Cardiac fibroblast (primary cell): ENCODE measurements around the gene KHDC1L.
"Not testable (repeated sequence)": the region's sequence is repeated elsewhere in the genome, so short reads cannot be mapped to it uniquely, and the experiment has no call there.

Source experiments
- DNase-seq, 2 donors: peaks; one replicate each; pipeline versions ENCODE4 v3.0.0 to v3.0.0-alpha.2; 2010; ENCODE audit warnings: low read depth in 2 of 2
- H3K4me3 ChIP-seq, 2 donors: replicated peaks in 1 of 2; 1 replicate in 1 of 2; 2 replicates in 1 of 2; pipeline ENCODE4 v1.5.1; 2011; ENCODE audit warnings: low read depth in 2 of 2, low read length in 2 of 2, mild to moderate bottlenecking in 2 of 2, moderate library complexity in 1 of 2
- CTCF ChIP-seq: IDR thresholded peaks from one replicate; pipeline ENCODE4 v1.5.1; 2011; ENCODE audit warnings: low read depth, mild to moderate bottlenecking, low read length, inconsistent platforms

Gene KHDC1L

GRCh38 chr6:73234733-73235132, 9.4 kb upstream of the KHDC1L start:
- H3K4me3 ChIP-seq: no peak overlapping the region
- no peak for TF ChIP-seq CTCF
- peak; percentile 33 to 88 for DNase-seq

GRCh38 chr6:73233971-73234370, 8.7 kb upstream of the KHDC1L start:
- H3K4me3 ChIP-seq: not testable (repeated sequence)

GRCh38 chr6:73233048-73233447, 7.8 kb upstream of the KHDC1L start:
- DNase-seq: no peak
- no peak for TF ChIP-seq CTCF

More at GRCh38 chr6:73233971-73234370, 8.7 kb upstream of the KHDC1L start:
- peak in 1 of 2 donors; percentile 40 for DNase-seq

DNA sequence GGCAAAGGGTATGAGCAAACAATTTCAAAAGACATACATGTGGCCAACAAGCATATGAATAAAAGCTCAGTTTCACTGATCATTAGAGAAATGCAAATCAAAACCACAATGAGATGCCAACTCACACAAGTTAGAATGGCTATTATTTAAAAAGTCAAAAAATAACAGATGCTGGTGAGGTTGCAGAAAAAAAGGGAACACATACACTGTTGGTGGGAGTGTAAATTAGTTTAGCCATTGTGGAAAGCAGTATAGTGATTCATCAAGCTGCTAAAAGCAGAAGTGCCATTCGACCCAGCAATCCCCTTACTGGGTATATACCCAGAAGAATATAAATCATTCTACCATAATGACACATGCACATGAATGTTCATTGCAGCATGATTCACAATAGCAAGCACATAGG, 6.7 kb upstream of the KHDC1L start:
- TF ChIP-seq CTCF: no peak
- H3K4me3 ChIP-seq: no peak overlapping the region
- DNase-seq: no peak

More at GRCh38 chr6:73233048-73233447, 7.8 kb upstream of the KHDC1L start:
- H3K4me3 ChIP-seq: no peak overlapping the region

- H3K4me3 ChIP-seq: no peak overlapping the region
- DNase-seq: no peak
- no peak for TF ChIP-seq CTCF
Measured at GRCh38 chr6:73227606-73228255, 2.4 kb upstream of the KHDC1L start.

DNA sequence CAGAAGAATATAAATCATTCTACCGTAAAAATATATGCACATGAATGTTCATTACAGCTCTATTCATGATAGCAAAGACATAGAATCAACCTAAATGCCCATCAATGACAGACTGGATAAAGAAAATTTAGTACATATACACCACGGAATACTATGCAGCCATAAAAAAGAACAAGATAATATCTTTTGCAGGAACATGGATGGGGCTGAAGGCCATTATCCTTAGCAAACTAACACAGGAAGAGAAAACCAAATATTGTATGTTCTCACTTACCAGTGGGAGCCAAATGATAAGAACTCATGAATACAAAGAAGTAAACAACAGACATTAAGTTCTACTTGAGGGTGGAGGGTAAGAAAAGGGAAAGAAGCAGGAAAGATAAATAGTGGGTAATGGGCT, 8.4 kb downstream of the KHDC1L start:
- no peak overlapping the region for H3K4me3 ChIP-seq
- no peak for TF ChIP-seq CTCF
- DNase-seq: no peak

DNA sequence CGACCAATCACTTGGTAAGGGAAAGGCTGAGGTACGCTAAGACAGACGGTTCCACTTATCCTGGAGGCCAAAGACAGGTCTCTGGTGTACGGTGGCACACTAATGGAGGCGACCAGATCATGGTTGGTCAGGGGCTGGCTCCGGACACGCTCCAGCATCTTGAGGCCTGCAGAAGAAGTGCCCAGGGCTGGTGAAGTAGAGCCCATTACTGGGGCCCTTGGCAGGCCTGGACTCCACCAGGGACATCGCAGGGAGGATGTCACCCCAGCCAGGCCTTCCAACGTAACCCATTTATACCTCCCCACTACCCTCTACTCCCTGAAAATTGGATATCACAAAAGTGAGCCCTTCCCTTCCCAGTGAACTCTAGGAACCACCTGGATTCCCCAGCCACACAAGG, 16.2 kb downstream of the KHDC1L start:
- no peak overlapping the region for H3K4me3 ChIP-seq
- TF ChIP-seq CTCF: no peak
- no peak for DNase-seq
